A549 (cell line): ENCODE measurements around the gene PARD3B. TPM values are rescaled to one million over a fixed set of nuclear protein-coding genes. Genes with fewer than 3 reads are reported as not detected.

Experiments used
- ATAC-seq, 2 experiments: fragments of 200-7000 bp in 1 of 2; fragments of >200 bp in 1 of 2; cut with Nextera tagmentation in 1 of 2; cut with Tn5 transposase in 1 of 2; 3 replicates each; pipeline versions ENCODE4 v1.8.0 to v1.9.1; 2018 to 2020; ENCODE audit warnings: mild to moderate bottlenecking in 1 of 2, moderate library complexity in 1 of 2
- CTCF ChIA-PET: fragments of 300-600 bp; sonication (Branson Sonifier 250); formaldehyde crosslinking; extraction: SDS; loops from one replicate; lab custom pipeline; 2021; ENCODE audit warnings: antibody characterized with exemption, inconsistent platforms; lab: Yijun Ruan, JAX
- POLR2A ChIA-PET: fragments of 350-600 bp; formaldehyde crosslinking; extraction: SDS; loops from one replicate; lab custom pipeline; 2021; ENCODE audit warnings: antibody characterized with exemption, inconsistent platforms; lab: Yijun Ruan, JAX
- DNase-seq, 2 experiments: peaks; one replicate each; pipeline versions ENCODE4 v3.0.0 to v3.0.0-alpha.2; 2011 to 2016; ENCODE audit warnings: low read depth in 1 of 2, low spot score in 1 of 2
- FAIRE-seq: peaks from 2 replicates; lab custom pipeline; 2011; peaks lifted over from hg19 to GRCh38; lab: Jason Lieb, UNC
- H3K27ac ChIP-seq, 2 experiments: fragments of >200 bp; sonication (Bioruptor Twin); formaldehyde crosslinking; 3 replicates each; pipeline ENCODE4 v1.5.1; 2016 to 2017
- H3K4me1 ChIP-seq: fragments of >200 bp; sonication (Bioruptor Twin); formaldehyde crosslinking; 3 replicates; pipeline ENCODE4 v1.6.1; 2016
- H3K4me2 ChIP-seq: fragments of >200 bp; sonication (Bioruptor Twin); formaldehyde crosslinking; 3 replicates; pipeline ENCODE4 v1.6.1; 2016
- H3K4me3 ChIP-seq: fragments of >200 bp; sonication (Bioruptor Twin); formaldehyde crosslinking; 3 replicates; pipeline ENCODE4 v1.5.1; 2016
- H3K9me3 ChIP-seq: fragments of >200 bp; sonication (Bioruptor Twin); formaldehyde crosslinking; 3 replicates; pipeline ENCODE4 v1.6.1; 2016
- CBX8 ChIP-seq: fragments of 200-600 bp; sonication (generic); IDR thresholded peaks from 2 replicates; pipeline ENCODE4 v1.6.1; 2016
- CEBPB ChIP-seq, 2 experiments: fragments of >200 bp in 1 of 2; sonication (Bioruptor Twin) in 1 of 2; formaldehyde crosslinking in 1 of 2; IDR thresholded peaks; 2 replicates each; pipeline ENCODE4 v1.6.1; 2012 to 2016
- EP300 ChIP-seq, 2 experiments: fragments of >200 bp; sonication (Bioruptor Twin); formaldehyde crosslinking; IDR thresholded peaks; 2 replicates in 1 of 2; 3 replicates in 1 of 2; pipeline ENCODE4 v1.6.1; 2016 to 2017
- ESRRA ChIP-seq: fragments of 150-350 bp; IDR thresholded peaks from 2 replicates; pipeline ENCODE4 v1.6.1; 2014; ENCODE audit warnings: mild to moderate bottlenecking, low read length, borderline replicate concordance
- FOSB ChIP-seq: fragments of 250-450 bp; sonication (Bioruptor Pico); IDR thresholded peaks from 2 replicates; pipeline ENCODE4 v1.5.0; 2020; ENCODE audit warnings: mild to moderate bottlenecking, moderate library complexity
- FOSL2 ChIP-seq, 2 experiments: fragments of 450-650 bp in 1 of 2; fragments of >200 bp in 1 of 2; sonication (Bioruptor Twin) in 1 of 2; formaldehyde crosslinking; IDR thresholded peaks; 2 replicates each; pipeline versions ENCODE4 v1.5.0 to v1.6.1; 2016 to 2020; ENCODE audit warnings: mild to moderate bottlenecking in 1 of 2, moderate library complexity in 1 of 2
- HDAC2 ChIP-seq: fragments of 200-600 bp; sonication (generic); IDR thresholded peaks from 2 replicates; pipeline ENCODE4 v1.6.1; 2016
- HOXB13 ChIP-seq: fragments of 250-450 bp; sonication (Bioruptor Pico); IDR thresholded peaks from 2 replicates; pipeline ENCODE4 v1.5.0; 2020; ENCODE audit warnings: low read depth, mild to moderate bottlenecking, moderate library complexity
- JUN ChIP-seq, 2 experiments: fragments of >200 bp; sonication (Bioruptor Twin); formaldehyde crosslinking; IDR thresholded peaks; 2 replicates in 1 of 2; 3 replicates in 1 of 2; pipeline ENCODE4 v1.6.1; 2016 to 2017
- JUNB ChIP-seq: fragments of >200 bp; sonication (Bioruptor Twin); formaldehyde crosslinking; IDR thresholded peaks from 2 replicates; pipeline ENCODE4 v1.6.1; 2016
- KDM1A ChIP-seq: fragments of 200-600 bp; sonication (generic); IDR thresholded peaks from 2 replicates; pipeline ENCODE4 v1.6.1; 2016; ENCODE audit warnings: low read depth, mild to moderate bottlenecking
- MAFK ChIP-seq: fragments of 450-650 bp; IDR thresholded peaks from 2 replicates; pipeline ENCODE4 v1.6.1; 2014; ENCODE audit not compliant: partially characterized antibody
- MAZ ChIP-seq: fragments of 150-350 bp; IDR thresholded peaks from 2 replicates; pipeline ENCODE4 v1.6.1; 2014; ENCODE audit warnings: antibody characterized with exemption, low read depth, low read length, borderline replicate concordance
- NPAS2 ChIP-seq: fragments of 250-450 bp; sonication (Bioruptor Pico); IDR thresholded peaks from 2 replicates; pipeline ENCODE4 v1.8.0; 2022; ENCODE audit warnings: mild to moderate bottlenecking, moderate library complexity, borderline replicate concordance
- NR3C1 ChIP-seq: fragments of >200 bp; sonication (Bioruptor Twin); formaldehyde crosslinking; IDR thresholded peaks from 3 replicates; pipeline ENCODE4 v1.6.1; 2017
- RAD21 ChIP-seq, 2 experiments: fragments of >200 bp in 1 of 2; sonication (Bioruptor Twin) in 1 of 2; formaldehyde crosslinking in 1 of 2; IDR thresholded peaks in 1 of 2; conservative IDR thresholded peaks in 1 of 2; 2 replicates in 1 of 2; 3 replicates in 1 of 2; pipeline ENCODE4 v1.6.1; 2012 to 2018; ENCODE audit warnings: inconsistent platforms in 1 of 2
- RCOR1 ChIP-seq: fragments of 150-350 bp; IDR thresholded peaks from 2 replicates; pipeline ENCODE4 v1.6.1; 2014; ENCODE audit warnings: antibody characterized with exemption, low read length, low read depth
- RFX5 ChIP-seq: fragments of 450-650 bp; IDR thresholded peaks from 2 replicates; pipeline ENCODE4 v1.7.1; 2014; ENCODE audit warnings: antibody characterized with exemption, mild to moderate bottlenecking, moderate library complexity
- TFCP2L1 ChIP-seq: fragments of 250-450 bp; sonication (Bioruptor Pico); IDR thresholded peaks from 2 replicates; pipeline ENCODE4 v1.5.0; 2021; ENCODE audit warnings: mild to moderate bottlenecking
- TP53 ChIP-seq: fragments of 250-450 bp; sonication (Bioruptor Pico); IDR thresholded peaks from 2 replicates; pipeline ENCODE4 v1.5.0; 2021; ENCODE audit warnings: mild to moderate bottlenecking, moderate library complexity
- ZFP36 ChIP-seq: fragments of 450-650 bp; IDR thresholded peaks from 2 replicates; pipeline ENCODE4 v1.6.1; 2014; ENCODE audit warnings: borderline replicate concordance; ENCODE audit not compliant: partially characterized antibody
- ZSCAN20 ChIP-seq: fragments of 250-450 bp; sonication (Bioruptor Pico); IDR thresholded peaks from 2 replicates; pipeline ENCODE4 v1.8.0; 2022; ENCODE audit warnings: mild to moderate bottlenecking, moderate library complexity
- WGBS: methylation state at CpG from one replicate; pipeline ENCODE4 v1.1.6; 2017; ENCODE audit errors: missing lambda C conversion rate; 5-methylcytosine and 5-hydroxymethylcytosine counted together
- polyA plus RNA-seq, 4 experiments: library from polyadenylated mRNA; depleted of rRNA in 3 of 4; stranded (reverse); fragments of >200 nt; fragmentation: RNase III in 1 of 4; extraction: RNeasy Plus Mini Kit Qiagen cat#74134 plus additional on column Dnase treatment in 1 of 4; gene quantifications; 2 replicates in 3 of 4; 3 replicates in 1 of 4; pipeline ENCODE4 v1.2.3, GENCODE V29; 2011 to 2017
- TF ChIP-seq, protein P1 (sequence below): fragments of 150-350 bp; IDR thresholded peaks from 2 replicates; pipeline ENCODE4 v1.6.1; 2014; ENCODE audit warnings: low read depth, mild to moderate bottlenecking, low read length
- TF ChIP-seq, protein P2 (sequence below): fragments of 200-600 bp; sonication (generic); IDR thresholded peaks from 2 replicates; pipeline ENCODE4 v1.6.1; 2016; ENCODE audit warnings: antibody characterized with exemption, mild to moderate bottlenecking, moderate library complexity

The PARD3B gene
- polyA plus RNA-seq, 2 of the 4 experiments (the other 2 are of a cell fraction): 1.2 to 2.4 TPM

DNA sequence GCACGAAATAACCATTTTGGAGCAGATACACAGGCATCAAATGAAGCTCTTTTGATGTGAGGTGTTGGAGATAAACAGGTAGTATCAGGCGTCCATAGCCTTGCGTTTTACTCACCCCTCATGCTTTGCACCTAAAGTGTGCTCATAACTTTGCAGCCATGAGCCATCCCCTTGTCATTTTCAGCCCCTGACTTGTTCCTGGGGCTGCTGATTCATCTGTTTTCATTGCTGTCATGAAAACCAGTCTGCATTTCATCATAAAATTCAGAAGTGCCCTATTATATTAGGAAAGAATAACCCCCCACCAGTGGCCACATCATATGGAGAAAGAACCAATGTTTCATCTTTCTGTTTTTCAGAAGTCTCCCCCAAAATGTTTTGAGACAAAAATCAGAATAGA, 807.3 kb downstream of the PARD3B start:
- Histone ChIP-seq H3K4me1 (no peaks in the 10 kb centered on the region), H3K9me3 (no peaks in the 10 kb centered on the region), H3K4me3 (no peak overlapping the region), H3K4me2 (no peak overlapping the region), H3K27ac (no peak overlapping the region)
- TF ChIP-seq HOXB13 (CRISPR knock-in tag) (no peak), NR3C1 (no peak), RFX5 (no peak), TP53 (CRISPR knock-in tag) (no peak), RCOR1 (no peak), CBX8 (no peak), KDM1A (no peak), JUNB (no peak), JUN (IDR thresholded peaks at IDR 0.05) (no peak), MAFK (no peak), NPAS2 (CRISPR knock-in tag) (no peak)
- TF ChIP-seq, protein P1, sequence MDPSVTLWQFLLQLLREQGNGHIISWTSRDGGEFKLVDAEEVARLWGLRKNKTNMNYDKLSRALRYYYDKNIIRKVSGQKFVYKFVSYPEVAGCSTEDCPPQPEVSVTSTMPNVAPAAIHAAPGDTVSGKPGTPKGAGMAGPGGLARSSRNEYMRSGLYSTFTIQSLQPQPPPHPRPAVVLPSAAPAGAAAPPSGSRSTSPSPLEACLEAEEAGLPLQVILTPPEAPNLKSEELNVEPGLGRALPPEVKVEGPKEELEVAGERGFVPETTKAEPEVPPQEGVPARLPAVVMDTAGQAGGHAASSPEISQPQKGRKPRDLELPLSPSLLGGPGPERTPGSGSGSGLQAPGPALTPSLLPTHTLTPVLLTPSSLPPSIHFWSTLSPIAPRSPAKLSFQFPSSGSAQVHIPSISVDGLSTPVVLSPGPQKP: no peak
- FAIRE-seq (no peak), DNase-seq (no peak), ATAC-seq (no peak)
- ChIA-PET POLR2A (no interaction called here), CTCF (no interaction called here)
- WGBS: 42% methylated on average over 3 of the region's 3 CpGs

DNA sequence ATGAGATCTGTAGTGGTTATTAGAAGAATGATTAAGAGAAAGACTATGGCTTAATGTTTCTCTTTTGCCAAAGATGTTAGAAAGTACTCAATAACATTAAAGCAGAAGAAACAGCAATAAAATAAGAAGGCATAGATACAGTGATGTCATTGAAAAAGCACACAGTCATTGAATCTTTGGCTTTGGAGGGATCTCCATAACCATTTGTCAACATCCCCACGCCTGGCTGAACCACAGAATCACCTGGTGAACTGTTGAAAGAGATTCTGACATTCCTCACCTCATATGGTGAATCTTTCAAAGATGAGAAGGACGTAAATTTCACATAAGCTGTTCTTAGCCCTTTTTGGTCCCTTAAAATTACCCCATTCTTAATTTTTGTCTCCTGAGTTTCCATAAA, 812.5 kb downstream of the PARD3B start:
- no peak overlapping the region for H3K4me2 ChIP-seq
- FAIRE-seq: no peak
- ATAC-seq: no peak
- POLR2A ChIA-PET: no interaction called here
- peaks cover 4% of the 10 kb centered on the region; the same call in 1 of the 3 replicates for H3K4me1 ChIP-seq
- no peak overlapping the region for H3K4me3 ChIP-seq
- WGBS: 7% methylated on average over 2 of the region's 2 CpGs
- CTCF ChIA-PET: no interaction called here
- H3K27ac ChIP-seq: no peak overlapping the region
- no peak for DNase-seq
- TF ChIP-seq, protein P1: no peak
- TF ChIP-seq RAD21 (conservative IDR thresholded peaks at IDR 0.05 in 1 of 2, IDR thresholded peaks at IDR 0.05 in 1 of 2) (no peak), CEBPB (IDR thresholded peaks at IDR 0.05) (no peak), ZSCAN20 (CRISPR knock-in tag) (no peak), ESRRA (no peak), JUNB (no peak), MAZ (no peak), HDAC2 (no peak), TFCP2L1 (CRISPR knock-in tag) (no peak), FOSL2 (IDR thresholded peaks at IDR 0.05) (no peak), FOSL2 (CRISPR knock-in tag; IDR thresholded peaks at IDR 0.05) (no peak), FOSB (CRISPR knock-in tag) (no peak), ZFP36 (no peak), EP300 (IDR thresholded peaks at IDR 0.05) (no peak), RFX5 (no peak), MAFK (no peak)
- TF ChIP-seq, protein P2, sequence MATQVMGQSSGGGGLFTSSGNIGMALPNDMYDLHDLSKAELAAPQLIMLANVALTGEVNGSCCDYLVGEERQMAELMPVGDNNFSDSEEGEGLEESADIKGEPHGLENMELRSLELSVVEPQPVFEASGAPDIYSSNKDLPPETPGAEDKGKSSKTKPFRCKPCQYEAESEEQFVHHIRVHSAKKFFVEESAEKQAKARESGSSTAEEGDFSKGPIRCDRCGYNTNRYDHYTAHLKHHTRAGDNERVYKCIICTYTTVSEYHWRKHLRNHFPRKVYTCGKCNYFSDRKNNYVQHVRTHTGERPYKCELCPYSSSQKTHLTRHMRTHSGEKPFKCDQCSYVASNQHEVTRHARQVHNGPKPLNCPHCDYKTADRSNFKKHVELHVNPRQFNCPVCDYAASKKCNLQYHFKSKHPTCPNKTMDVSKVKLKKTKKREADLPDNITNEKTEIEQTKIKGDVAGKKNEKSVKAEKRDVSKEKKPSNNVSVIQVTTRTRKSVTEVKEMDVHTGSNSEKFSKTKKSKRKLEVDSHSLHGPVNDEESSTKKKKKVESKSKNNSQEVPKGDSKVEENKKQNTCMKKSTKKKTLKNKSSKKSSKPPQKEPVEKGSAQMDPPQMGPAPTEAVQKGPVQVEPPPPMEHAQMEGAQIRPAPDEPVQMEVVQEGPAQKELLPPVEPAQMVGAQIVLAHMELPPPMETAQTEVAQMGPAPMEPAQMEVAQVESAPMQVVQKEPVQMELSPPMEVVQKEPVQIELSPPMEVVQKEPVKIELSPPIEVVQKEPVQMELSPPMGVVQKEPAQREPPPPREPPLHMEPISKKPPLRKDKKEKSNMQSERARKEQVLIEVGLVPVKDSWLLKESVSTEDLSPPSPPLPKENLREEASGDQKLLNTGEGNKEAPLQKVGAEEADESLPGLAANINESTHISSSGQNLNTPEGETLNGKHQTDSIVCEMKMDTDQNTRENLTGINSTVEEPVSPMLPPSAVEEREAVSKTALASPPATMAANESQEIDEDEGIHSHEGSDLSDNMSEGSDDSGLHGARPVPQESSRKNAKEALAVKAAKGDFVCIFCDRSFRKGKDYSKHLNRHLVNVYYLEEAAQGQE: no peak
- H3K9me3 ChIP-seq: no peaks in the 10 kb centered on the region
